Mesothelial cell of epicardium (in vitro differentiated cells): ENCODE data around the gene AGRN. TPM values are rescaled to one million over a fixed set of nuclear protein-coding genes. Genes with fewer than 3 reads are reported as not detected.
A peak's percentile ranks its signal among the peaks of the same experiment; 100 is the strongest.

Experiments used
- DNase-seq, 2 experiments: peaks; one replicate each; pipeline ENCODE4 v3.0.0; 2021; ENCODE audit warnings: low spot score in 2 of 2; ENCODE audit not compliant: unreplicated experiment in 2 of 2
- H3K27ac Mint-ChIP-seq: 2 replicates; pipeline ENCODE4 v1.8.0; 2021; ENCODE audit warnings: mixed read lengths
- H3K27me3 Mint-ChIP-seq: 2 replicates; pipeline ENCODE4 v1.8.0; 2021; ENCODE audit warnings: low read depth, mixed read lengths
- H3K36me3 Mint-ChIP-seq: 2 replicates; pipeline ENCODE4 v1.8.0; 2021; ENCODE audit warnings: mixed read lengths
- H3K4me1 Mint-ChIP-seq: 2 replicates; pipeline ENCODE4 v1.8.0; 2021; ENCODE audit warnings: mixed read lengths
- H3K4me3 Mint-ChIP-seq: 2 replicates; pipeline ENCODE4 v1.8.0; 2021; ENCODE audit warnings: mild to moderate bottlenecking, moderate library complexity, mixed read lengths
- H3K9me3 Mint-ChIP-seq: 2 replicates; pipeline ENCODE4 v1.8.0; 2021; ENCODE audit warnings: mixed read lengths
- CTCF ChIP-seq: fragments of 200-600 bp; sonication (generic); IDR thresholded peaks from one replicate; pipeline ENCODE4 v1.5.0; 2021; ENCODE audit warnings: antibody characterized with exemption; ENCODE audit not compliant: unreplicated experiment
- total RNA-seq: library from RNA; stranded (reverse); gene quantifications from 3 replicates; pipeline ENCODE4 v1.2.1, GENCODE V29; 2021

The AGRN gene
- total RNA-seq, 1 donor from 2014 or later, result 514 TPM

- H3K27me3 Mint-ChIP-seq, result peaks cover 23% of the 10 kb centered on the region
- H3K9me3 Mint-ChIP-seq, result no peaks in the 10 kb centered on the region
- H3K4me3 Mint-ChIP-seq, result peak overlapping the region; percentile 60
- TF ChIP-seq CTCF, result no peak
- H3K4me1 Mint-ChIP-seq, result peaks cover 15% of the 10 kb centered on the region
- H3K27ac Mint-ChIP-seq, result no peak overlapping the region
- H3K36me3 Mint-ChIP-seq, result peaks cover 10% of the 10 kb centered on the region
- DNase-seq, result no peak
These were observed 14.0 kb downstream of the AGRN start for GRCh38 chr1:1033731-1034438.

GRCh38 chr1:1034439-1034781 is 14.5 kb downstream of the AGRN start:
- no peak for DNase-seq
- H3K36me3 Mint-ChIP-seq, result peaks cover 10% of the 10 kb centered on the region

GRCh38 chr1:1035291-1035943 is 15.5 kb downstream of the AGRN start:
- TF ChIP-seq CTCF, result no peak
- Mint-ChIP-seq H3K27ac (no peak overlapping the region), H3K4me1 (peaks cover 24% of the 10 kb centered on the region), H3K9me3 (no peaks in the 10 kb centered on the region), H3K27me3 (peaks cover 33% of the 10 kb centered on the region), H3K4me3 (no peak overlapping the region), H3K36me3 (peaks cover 10% of the 10 kb centered on the region)
- no peak for DNase-seq

More at GRCh38 chr1:1034439-1034781, 14.5 kb downstream of the AGRN start:
- peaks cover 29% of the 10 kb centered on the region for H3K27me3 Mint-ChIP-seq
- TF ChIP-seq CTCF, result no peak
- H3K9me3 Mint-ChIP-seq, result no peaks in the 10 kb centered on the region
- H3K4me1 Mint-ChIP-seq, result peaks cover 19% of the 10 kb centered on the region
- peak overlapping the region; percentile 60 for H3K4me3 Mint-ChIP-seq
- H3K27ac Mint-ChIP-seq, result no peak overlapping the region

GRCh38 chr1:1037366-1038327 is 17.7 kb downstream of the AGRN start:
- no peaks in the 10 kb centered on the region for H3K9me3 Mint-ChIP-seq
- no peak overlapping the region for H3K4me3 Mint-ChIP-seq
- H3K36me3 Mint-ChIP-seq, result peaks cover 10% of the 10 kb centered on the region
- H3K27me3 Mint-ChIP-seq, result peaks cover 27% of the 10 kb centered on the region
- H3K4me1 Mint-ChIP-seq, result peaks cover 15% of the 10 kb centered on the region
- no peak for DNase-seq
- no peak overlapping the region for H3K27ac Mint-ChIP-seq
- no peak for TF ChIP-seq CTCF

- Mint-ChIP-seq H3K36me3 (peaks cover 14% of the 10 kb centered on the region), H3K4me1 (peaks cover 15% of the 10 kb centered on the region), H3K9me3 (no peaks in the 10 kb centered on the region), H3K27ac (peak overlapping the region; percentile 56), H3K4me3 (peak overlapping the region; percentile 22), H3K27me3 (peaks cover 27% of the 10 kb centered on the region)
- no peak for TF ChIP-seq CTCF
- no peak for DNase-seq
These were observed 18.8 kb downstream of the AGRN start for GRCh38 chr1:1038694-1039093.
